Neural cell (in vitro differentiated cells): ENCODE results near the gene IRS1. TPM values are rescaled to one million over a fixed set of nuclear protein-coding genes. Genes with fewer than 3 reads are reported as not detected.

Experiments
- H2AFZ ChIP-seq: fragments of 200-600, 300-800 bp; sonication (generic), shearing (Covaris generic); 2 replicates; pipeline ENCODE4 v1.6.0; 2014; ENCODE audit warnings: low read depth, mild to moderate bottlenecking, antibody characterized with exemption, low read length, moderate library complexity
- H3F3A ChIP-seq: fragments of 200-600 bp; shearing (Covaris generic); 2 replicates; pipeline ENCODE4 v1.6.1; 2016; ENCODE audit warnings: mild to moderate bottlenecking, moderate library complexity, mixed read lengths, antibody characterized with exemption, low read length; ENCODE audit not compliant: insufficient read depth, poor library complexity, severe bottlenecking
- H3K27ac ChIP-seq: fragments of 200-600, 300-800 bp; sonication (generic), shearing (Covaris generic); 2 replicates; pipeline ENCODE4 v1.5.1; 2014; ENCODE audit warnings: mild to moderate bottlenecking, low read length, moderate library complexity
- H3K27me3 ChIP-seq: fragments of 300-800, 200-600 bp; sonication (generic), shearing (Covaris generic); 2 replicates; pipeline ENCODE4 v1.6.0; 2014; ENCODE audit warnings: mild to moderate bottlenecking, low read depth, low read length, moderate library complexity; ENCODE audit not compliant: insufficient read depth
- H3K36me3 ChIP-seq: fragments of 300-800, 200-600 bp; sonication (generic), shearing (Covaris generic); 2 replicates; pipeline ENCODE4 v1.5.1; 2014; ENCODE audit warnings: mild to moderate bottlenecking, antibody characterized with exemption, low read length, moderate library complexity; ENCODE audit not compliant: insufficient read depth
- H3K4me2 ChIP-seq: fragments of 300-800, 200-600 bp; sonication (generic), shearing (Covaris generic); 2 replicates; pipeline ENCODE4 v1.6.0; 2014; ENCODE audit warnings: mild to moderate bottlenecking, low read length
- H3K4me3 ChIP-seq: fragments of 300-800, 200-600 bp; sonication (generic), shearing (Covaris generic); 2 replicates; pipeline ENCODE4 v1.5.1; 2014; ENCODE audit warnings: mild to moderate bottlenecking, low read length, moderate library complexity
- H3K79me2 ChIP-seq: fragments of 200-600 bp; shearing (Covaris generic); replicated peaks from 2 replicates; pipeline ENCODE4 v1.6.0; 2014; ENCODE audit warnings: mild to moderate bottlenecking, low read length, moderate library complexity; ENCODE audit not compliant: insufficient read depth
- H3K9ac ChIP-seq: fragments of 300-800, 200-600 bp; sonication (generic), shearing (Covaris generic); 2 replicates; pipeline ENCODE4 v1.6.1; 2016; ENCODE audit warnings: mild to moderate bottlenecking, low read length, mixed read lengths
- H3K9me2 ChIP-seq: fragments of 200-600 bp; shearing (Covaris generic); 2 replicates; pipeline ENCODE4 v1.6.1; 2016; ENCODE audit warnings: mild to moderate bottlenecking, low read length, mixed read lengths; ENCODE audit not compliant: insufficient read depth
- H3K9me3 ChIP-seq: fragments of 200-600, 300-800 bp; sonication (generic), shearing (Covaris generic); 2 replicates; pipeline ENCODE4 v1.6.1; 2016; ENCODE audit warnings: mild to moderate bottlenecking, mixed run types, low read length, moderate library complexity, mixed read lengths
- H4K20me1 ChIP-seq: fragments of 200-600 bp; shearing (Covaris generic); 2 replicates; pipeline ENCODE4 v1.6.1; 2016; ENCODE audit warnings: mild to moderate bottlenecking, mixed run types; ENCODE audit not compliant: insufficient read depth
- CTCF ChIP-seq: fragments of 450-650 bp; IDR thresholded peaks from 2 replicates; pipeline ENCODE4 v1.5.1; 2014; ENCODE audit warnings: antibody characterized with exemption, mild to moderate bottlenecking, moderate library complexity; ENCODE audit not compliant: poor library complexity, severe bottlenecking
- EP300 ChIP-seq: fragments of 450-650 bp; conservative IDR thresholded peaks from 2 replicates; pipeline ENCODE4 v1.6.1; 2014; ENCODE audit warnings: antibody characterized with exemption, mild to moderate bottlenecking, moderate library complexity; ENCODE audit not compliant: poor library complexity, severe bottlenecking
- EZH2 ChIP-seq: fragments of 200-600, 300-800 bp; shearing (Covaris generic), sonication (generic); IDR thresholded peaks from 2 replicates; pipeline ENCODE4 v1.6.1; 2014; ENCODE audit warnings: antibody characterized with exemption, low read length, borderline replicate concordance, mild to moderate bottlenecking; ENCODE audit not compliant: insufficient read depth, poor library complexity, severe bottlenecking
- MXI1 ChIP-seq: fragments of 450-650 bp; conservative IDR thresholded peaks from 2 replicates; pipeline ENCODE4 v1.6.1; 2014; ENCODE audit warnings: antibody characterized with exemption, mild to moderate bottlenecking; ENCODE audit not compliant: poor library complexity, severe bottlenecking
- POLR2AphosphoS5 ChIP-seq: IDR thresholded peaks from 2 replicates; pipeline ENCODE4 v1.6.1; 2012
- RAD21 ChIP-seq: fragments of 450-650 bp; conservative IDR thresholded peaks from 2 replicates; pipeline ENCODE4 v1.6.1; 2014; ENCODE audit warnings: antibody characterized with exemption, mild to moderate bottlenecking, moderate library complexity
- REST ChIP-seq: IDR thresholded peaks from 2 replicates; pipeline ENCODE4 v1.6.1; 2012; ENCODE audit warnings: borderline replicate concordance
- SMC3 ChIP-seq: fragments of 450-650 bp; conservative IDR thresholded peaks from 2 replicates; pipeline ENCODE4 v1.6.1; 2014; ENCODE audit warnings: antibody characterized with exemption, mild to moderate bottlenecking, moderate library complexity; ENCODE audit not compliant: poor library complexity
- TAF1 ChIP-seq: IDR thresholded peaks from 2 replicates; pipeline ENCODE4 v1.6.1; 2012; ENCODE audit warnings: low read depth
- polyA plus RNA-seq: library from polyadenylated mRNA; depleted of rRNA; stranded (reverse); fragments of >200 nt; gene quantifications from 2 replicates; pipeline ENCODE4 v1.2.3, GENCODE V29; 2014

IRS1 gene
- polyA plus RNA-seq, 1 donor from 2014 or later = 7.2 TPM

DNA sequence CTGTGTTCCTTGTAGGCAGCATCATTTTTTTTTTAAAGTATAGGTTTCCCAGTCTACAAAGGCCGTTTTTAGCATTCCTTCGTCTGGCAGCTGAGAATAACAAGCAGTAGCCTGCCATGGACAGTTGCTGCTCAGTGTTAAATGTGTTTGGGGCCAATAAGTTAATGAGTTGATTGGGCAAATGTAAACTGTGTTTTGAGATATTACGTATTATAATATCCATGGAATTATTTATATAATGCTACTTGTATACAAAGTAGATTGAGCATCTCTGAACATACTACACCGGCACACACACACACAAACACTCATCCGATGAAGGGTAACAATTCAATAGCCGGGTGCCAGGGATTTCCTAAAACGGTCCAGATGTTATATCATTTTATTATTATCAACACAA is 97.2 kb downstream of the IRS1 start:
- Histone ChIP-seq H3K9me3 (no peaks in the 10 kb centered on the region), H4K20me1 (no peaks in the 10 kb centered on the region), H3K27ac (no peak overlapping the region), H2AFZ (no peak overlapping the region), H3K4me2 (no peak overlapping the region), H3K9me2 (no peaks in the 10 kb centered on the region), H3F3A (no peaks in the 10 kb centered on the region), H3K27me3 (no peaks in the 10 kb centered on the region), H3K4me3 (no peak overlapping the region), H3K79me2 (no peaks in the 10 kb centered on the region), H3K36me3 (no peaks in the 10 kb centered on the region), H3K9ac (no peak overlapping the region)
- TF ChIP-seq CTCF (no peak), EZH2 (no peak), RAD21 (no peak), MXI1 (no peak)

- Histone ChIP-seq H3K9me2 (no peaks in the 10 kb centered on the region), H3K36me3 (no peaks in the 10 kb centered on the region), H4K20me1 (no peaks in the 10 kb centered on the region), H3K9ac (no peak overlapping the region), H3K27me3 (no peaks in the 10 kb centered on the region), H3K9me3 (no peaks in the 10 kb centered on the region), H3F3A (no peaks in the 10 kb centered on the region), H2AFZ (no peak overlapping the region), H3K4me2 (no peak overlapping the region), H3K27ac (no peak overlapping the region), H3K4me3 (no peak overlapping the region), H3K79me2 (no peaks in the 10 kb centered on the region)
- TF ChIP-seq POLR2AphosphoS5 (no peak), TAF1 (no peak), RAD21 (no peak), CTCF (no peak), REST (no peak), MXI1 (no peak), EZH2 (no peak), EP300 (no peak), SMC3 (no peak)
Observed at GRCh38 chr2:226701052-226701451, 98.6 kb downstream of the IRS1 start.
